GM20431 (cell line): ENCODE results near the gene APP.

ENCODE experiments used
- in situ Hi-C: fragments of 300-500 bp; cut with MseI, MboI; formaldehyde crosslinking; loops from one replicate; pipeline ENCODE4 v1.15.0; 2020; ENCODE audit warnings: low sequenced_read_pairs; ENCODE audit not compliant: unreplicated experiment

Gene APP

DNA sequence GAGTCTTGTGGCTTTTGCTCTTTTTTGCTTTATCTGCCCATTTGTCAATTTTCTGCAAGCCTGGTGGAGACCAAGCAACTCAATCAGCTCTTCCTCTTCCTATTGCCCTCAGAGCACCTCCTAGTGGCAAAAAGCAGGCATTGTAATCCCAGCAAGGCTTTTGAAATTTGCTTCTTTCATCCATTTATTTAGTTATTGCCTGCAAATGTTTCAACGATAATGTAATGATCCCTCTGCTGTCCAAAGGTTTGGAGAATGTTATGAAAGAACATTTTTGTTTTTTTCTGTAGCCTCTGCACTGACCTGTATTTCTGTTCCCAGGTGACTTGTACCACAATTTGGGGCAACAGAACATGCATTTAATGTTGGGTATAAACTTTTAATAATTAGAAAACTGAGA is 308.0 kb downstream of the APP start:
- in situ Hi-C loops: no loop called here

DNA sequence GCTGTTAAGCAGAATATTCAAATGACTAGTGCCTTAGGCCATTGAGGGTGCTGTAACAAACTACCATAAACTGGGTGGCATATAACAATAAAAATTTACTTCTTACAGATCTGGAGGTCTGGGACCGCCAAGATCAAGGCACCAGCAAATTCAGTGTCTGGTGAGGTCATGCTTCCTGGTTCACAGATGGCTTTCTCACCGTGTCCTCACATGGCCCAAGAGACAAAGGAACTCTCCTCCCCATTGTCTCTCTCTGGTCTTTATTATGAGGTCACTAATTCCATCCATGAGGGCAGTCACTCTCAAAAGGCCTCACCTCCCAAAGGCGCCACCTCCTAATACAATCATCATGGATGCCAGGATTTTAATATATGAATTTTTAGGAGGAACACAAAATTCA is 308.5 kb downstream of the APP start:
- in situ Hi-C loops: no loop called here

DNA sequence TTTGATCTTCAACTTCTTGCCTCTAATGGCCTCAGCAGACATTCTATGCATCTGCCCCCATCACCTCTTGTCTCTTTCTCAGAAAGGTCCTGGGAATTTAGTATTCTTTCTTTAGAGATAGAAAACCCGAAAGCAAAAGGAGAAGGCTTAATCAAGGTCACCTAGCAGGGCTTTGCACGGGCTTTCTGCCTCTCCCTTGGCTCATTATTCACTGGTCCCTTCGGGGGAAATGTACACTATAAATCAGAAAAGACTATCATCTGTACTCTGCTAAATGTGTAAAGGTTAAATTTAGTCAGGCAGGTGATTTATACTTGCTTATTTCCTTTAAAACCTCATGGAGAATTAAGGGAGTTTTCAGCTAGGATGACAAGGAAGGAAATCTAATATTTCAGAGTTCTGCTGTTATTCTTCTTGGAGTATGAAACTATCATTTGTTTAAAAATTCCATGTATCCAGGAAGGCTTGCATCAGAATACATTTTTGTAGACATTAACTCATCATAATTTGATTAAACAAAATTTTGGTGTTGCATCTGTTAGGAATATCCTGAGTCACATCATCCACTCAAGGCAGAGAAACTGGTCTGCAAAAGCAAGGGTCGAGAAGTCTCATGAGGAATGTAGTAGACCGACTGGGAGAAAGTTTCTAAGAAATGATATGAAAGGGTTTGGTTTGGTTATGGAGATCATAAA is 311.2 kb downstream of the APP start:
- in situ Hi-C loops: no loop called here

DNA sequence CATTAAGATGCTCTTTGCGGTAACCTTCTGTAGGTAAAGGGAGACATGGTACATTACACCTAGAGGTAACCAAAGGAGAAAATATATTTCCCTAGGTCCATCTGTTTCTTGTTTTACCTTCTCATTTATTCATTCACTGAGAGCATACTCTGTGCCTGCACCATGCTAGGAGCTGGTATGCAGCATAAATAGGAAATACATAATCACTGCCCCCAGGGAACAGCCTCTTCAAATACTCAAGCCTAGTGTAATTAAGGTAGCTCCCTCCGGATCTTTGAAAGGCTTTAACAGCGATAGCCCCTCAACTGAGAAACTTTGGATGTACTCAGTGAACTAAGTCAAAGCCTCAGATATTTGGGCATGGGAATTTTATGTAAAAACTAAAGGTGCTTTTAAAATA is 312.2 kb downstream of the APP start:
- in situ Hi-C loops: no loop called here

DNA sequence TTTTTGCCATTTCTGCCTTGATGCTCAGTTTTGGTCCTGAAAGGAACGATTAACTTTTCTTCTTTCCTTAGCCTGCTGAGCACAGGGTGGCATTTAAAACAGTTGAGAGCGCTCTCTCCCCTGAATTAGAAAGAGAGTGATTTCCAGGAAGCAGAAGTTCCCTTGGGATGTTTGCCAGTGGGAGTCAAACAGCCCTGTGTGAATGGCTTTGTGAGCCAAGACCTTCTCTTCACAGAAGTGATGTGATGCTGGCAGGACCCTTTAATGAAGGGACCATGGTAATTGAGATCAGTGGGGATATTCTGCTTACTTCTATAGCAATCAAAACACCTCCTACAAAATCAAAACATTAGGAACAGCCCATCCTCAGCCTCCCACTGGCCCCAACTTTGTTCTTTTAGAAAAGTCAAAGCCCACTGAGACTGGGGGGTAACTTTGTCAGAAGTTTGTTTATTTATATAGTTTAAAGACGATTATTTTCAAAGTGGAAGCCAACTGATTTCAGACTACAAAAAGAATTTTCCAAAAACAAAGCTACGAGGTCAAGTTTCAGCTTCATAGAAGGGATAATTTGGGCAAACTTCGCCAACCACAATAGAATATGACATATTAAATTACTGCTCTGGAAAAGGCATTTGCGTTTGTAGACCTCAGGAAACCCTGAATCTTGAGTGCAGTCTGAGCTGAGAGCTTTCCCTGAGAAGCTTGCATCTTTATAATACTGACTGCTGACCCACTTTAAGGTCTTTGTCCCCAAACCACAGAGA is 313.1 kb downstream of the APP start:
- in situ Hi-C loops: no loop called here

DNA sequence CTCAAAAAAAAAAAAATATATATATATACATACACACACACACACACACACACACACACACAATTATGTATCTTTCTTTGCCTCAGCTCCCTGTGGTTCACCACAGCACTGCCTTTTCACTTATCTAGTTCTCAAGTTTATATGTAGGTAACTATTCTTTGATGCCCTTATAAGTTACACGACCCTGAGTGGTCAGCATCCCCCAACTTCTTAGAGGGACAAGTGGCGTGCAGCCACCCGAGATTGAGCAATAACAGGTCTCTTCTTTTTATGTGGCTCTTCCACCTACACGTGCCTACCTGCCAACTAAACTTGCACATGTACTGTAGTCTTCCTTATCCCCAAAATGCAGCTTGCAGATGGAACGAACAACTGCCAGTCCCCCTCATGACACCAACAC is 315.0 kb downstream of the APP start:
- in situ Hi-C loops: no loop called here

DNA sequence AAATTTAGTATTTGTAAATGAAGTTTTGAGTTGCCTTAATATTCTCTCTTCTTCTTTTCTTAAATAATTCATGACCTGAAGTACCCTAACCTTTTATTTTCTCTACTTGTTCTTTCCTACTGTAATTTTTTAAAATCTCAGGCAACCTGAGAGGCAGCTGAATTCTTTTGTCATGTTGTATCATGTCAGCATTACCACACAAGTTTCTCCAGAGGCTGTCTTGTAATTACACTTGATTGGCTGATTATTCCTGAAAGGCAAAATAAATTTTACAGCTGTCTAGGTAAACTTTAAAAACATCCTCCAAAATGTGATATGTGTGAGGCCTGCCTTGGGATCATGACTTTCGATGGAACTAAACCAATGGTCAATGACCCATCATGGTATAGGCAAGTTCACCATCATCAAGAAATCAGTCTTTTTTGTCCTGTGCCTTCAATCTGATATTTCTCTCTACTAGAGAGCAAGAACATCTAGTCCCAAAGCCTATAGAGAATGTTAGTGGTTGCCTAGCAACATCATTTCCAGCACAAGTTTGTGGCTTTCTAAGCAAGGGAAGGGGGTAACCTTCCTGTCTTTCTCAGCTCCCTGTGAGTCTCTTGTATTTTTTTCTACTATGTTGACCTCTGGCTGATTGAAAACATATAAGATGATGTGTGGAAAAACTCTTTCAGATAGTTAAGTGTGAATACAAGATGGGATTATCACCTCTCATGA is 320.3 kb downstream of the APP start:
- in situ Hi-C loops: no loop called here

DNA sequence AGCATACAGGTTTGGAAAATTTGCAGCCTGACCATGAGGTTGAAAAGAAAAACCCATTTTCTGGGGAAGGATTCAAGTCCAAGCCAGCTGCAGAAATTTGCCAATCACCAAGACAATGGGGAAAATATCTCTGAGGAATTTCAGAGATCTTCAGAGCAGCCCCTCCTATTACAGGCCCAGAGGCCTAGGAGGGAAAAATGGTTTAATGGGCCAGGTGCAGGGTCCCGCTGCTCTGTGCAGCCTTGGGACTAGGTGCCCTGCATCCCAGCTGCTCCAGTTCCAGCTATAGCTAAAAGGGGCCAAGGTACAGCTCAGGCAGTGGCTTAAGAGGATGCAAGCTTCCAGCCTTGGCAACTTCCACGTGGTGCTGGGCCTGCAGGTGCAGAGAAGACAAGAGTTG is 322.3 kb downstream of the APP start:
- in situ Hi-C loops: no loop called here

DNA sequence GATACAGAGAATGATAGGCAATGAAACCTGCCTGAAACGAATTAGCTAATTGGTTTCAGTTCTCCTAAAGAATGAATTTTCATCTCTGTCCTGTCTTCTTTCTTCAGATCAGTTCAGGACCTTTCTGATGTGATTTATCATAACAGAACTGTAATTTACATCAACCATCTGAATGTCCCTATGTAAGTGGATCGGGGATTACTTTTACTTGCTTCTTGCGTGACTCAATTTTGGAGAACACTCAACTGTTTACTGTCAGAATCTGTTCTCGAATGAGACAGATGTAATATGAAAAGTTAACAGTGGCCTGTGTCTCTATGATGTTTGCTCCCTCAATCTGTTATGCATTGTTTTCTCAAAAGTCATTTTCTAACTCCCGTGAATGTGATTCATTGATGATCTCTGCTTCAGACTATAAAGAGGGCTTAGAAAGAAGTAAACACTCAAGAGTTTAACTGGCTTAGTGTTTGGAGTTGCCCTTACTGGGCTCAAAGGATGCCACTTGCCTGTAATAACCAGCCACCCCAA is 324.8 kb downstream of the APP start:
- in situ Hi-C loops: no loop called here

DNA sequence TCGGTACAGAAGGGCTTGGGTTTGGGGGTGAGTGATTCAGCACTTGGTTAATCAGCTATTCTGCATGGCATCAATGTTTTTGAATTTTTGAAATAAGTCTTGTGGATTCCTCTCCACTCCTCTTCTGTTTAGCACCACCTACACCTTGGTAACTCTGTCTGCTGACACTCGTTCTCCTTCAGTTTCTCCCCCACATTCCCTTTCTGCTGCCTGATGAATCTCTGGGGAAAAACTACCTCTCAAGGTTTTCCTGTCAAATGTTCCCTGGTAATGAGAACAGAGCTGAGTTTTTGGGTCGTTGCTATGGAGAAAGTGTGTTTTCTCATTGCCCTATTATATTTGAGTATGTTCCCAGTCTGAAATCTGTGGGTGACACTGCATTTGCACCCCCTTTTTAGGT is 327.6 kb downstream of the APP start:
- in situ Hi-C loops: no loop called here

DNA sequence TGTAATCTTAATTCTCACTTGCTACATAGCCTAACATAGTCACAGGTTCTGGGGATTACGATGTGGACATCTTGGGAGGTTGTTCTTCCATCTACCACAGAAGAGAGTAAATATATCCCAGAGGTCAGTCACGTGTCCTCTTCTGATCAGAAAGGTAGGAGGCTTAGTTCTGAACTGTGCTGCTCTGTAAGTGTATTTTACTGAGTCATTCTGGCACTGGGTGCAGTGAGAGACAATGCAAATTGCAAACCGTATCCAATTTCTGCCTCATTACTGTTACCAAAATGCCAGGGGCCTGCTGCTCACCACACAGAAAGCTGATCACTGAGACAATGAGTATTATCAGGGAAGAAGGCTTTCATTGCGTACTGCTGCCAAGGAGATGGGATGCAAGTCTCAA is 331.8 kb downstream of the APP start:
- in situ Hi-C loops: no loop called here

DNA sequence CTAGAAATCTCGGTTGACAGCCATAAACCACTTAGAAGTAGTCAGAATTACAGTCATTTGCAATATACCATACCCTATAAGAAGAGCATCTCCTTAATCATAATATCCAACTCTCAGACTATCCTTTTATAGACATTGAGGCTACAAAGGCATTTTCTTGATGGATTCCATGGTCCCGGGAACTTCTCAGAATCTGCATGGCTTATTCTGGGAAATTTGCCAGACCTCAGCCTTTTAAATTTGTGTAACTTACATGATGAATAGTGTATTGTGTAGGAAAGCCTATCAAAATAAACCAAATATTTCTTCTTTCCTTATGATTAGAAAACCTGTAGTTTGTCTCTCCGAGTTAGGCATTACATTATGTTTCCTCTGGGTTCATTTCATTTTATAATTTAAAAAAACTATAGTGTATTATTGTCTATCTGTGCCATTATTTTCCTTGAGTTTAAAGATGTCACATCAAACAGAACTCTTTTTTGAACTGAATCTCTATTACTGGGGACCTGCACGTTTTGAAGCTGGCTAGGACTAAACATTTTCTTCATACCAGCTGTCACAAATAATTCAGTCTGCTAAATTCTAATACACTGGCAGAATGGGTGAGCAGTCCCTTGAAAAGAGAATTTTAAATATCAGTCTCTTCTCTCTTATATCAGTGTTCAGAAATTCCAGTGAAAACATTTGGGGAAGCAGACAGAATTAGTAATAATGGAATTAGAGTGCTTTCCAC is 332.9 kb downstream of the APP start:
- in situ Hi-C loops: no loop called here

DNA sequence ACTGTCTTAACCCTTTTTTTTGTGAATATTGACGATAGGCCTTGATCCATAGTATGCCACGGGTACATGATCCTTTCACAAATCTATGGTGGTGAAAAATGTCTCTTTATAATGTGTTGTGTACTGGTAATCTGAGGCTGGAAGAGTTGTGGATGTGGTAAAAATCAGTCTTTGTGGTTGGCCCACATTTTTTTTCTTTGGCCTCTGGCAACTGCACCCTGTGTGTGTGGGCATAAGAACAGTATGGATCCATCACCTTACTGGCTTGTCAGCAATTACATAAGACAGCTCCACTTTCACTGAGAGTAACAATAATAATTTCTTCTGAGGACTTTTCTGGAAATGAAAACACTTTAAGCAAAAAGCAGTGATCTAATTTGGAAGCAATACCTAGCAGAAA is 334.2 kb downstream of the APP start:
- in situ Hi-C loops: no loop called here

DNA sequence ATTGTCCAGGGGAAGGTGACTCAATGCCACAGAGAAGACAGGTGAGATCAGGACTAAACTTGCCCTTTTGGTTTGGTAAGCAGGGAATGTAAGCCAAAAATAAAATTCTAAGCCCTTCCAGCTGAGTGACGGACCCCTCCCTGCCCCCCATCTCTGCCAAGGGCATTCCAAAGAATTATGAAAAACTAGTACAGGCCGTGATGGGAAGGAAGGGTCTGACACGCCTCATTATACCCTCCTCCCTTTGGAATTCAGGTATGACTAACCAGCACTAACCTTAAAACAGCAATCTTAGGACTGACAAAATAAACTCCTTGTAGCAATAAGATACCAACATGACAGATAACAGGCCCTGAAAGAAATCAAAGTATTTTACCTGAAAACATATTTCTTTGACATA is 336.2 kb downstream of the APP start:
- in situ Hi-C loops: no loop called here

DNA sequence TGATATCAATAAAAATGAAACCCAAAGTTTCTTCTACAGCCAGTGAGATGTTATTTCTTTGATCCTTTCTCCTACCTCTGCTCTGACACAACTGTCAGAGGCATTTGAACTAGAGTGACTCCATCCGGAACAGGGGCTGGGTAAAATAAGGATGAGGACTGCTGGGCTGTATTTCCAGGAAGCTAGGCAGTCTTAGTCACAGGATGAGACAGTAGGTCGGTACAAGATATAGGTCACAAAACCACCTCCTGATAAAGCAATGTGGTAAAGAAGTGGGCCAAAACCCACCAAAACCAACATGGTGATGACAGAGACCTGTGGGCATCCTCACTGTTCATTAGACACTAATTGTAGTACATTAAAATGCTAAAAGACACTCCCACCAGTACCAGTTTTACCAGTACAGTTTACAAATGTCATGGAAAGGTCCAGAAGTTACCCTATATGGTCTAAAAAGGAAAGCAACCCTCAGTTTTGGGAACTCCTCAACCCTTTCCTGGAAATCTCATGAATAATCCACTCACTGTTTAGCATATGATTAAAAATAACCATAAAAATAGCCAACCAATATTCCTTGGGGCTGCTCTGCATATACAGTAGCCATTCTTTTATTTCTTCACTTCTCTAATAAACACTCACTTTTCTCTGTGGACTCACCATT is 339.1 kb downstream of the APP start:
- in situ Hi-C loops: no loop called here
